Left lobe of liver (tissue), 2 donors: ENCODE measurements around the gene RPL13A. TPM values are rescaled to one million over a fixed set of nuclear protein-coding genes. Genes with fewer than 3 reads are reported as not detected.
"Not testable (repeated sequence)": the region's sequence is repeated elsewhere in the genome, so short reads cannot be mapped to it uniquely, and the experiment has no call there.

Experiments used
- ATAC-seq: fragments of 200-7000 bp; cut with Tn5 transposase; one replicate; pipeline ENCODE4 v1.9.1; 2020; ENCODE audit warnings: mild to moderate bottlenecking, moderate library complexity
- DNase-seq: peaks from one replicate; pipeline ENCODE4 v3.0.0-alpha.2; 2020; ENCODE audit warnings: low spot score
- total RNA-seq: library from RNA; stranded (reverse); gene quantifications from one replicate; pipeline ENCODE4 v1.2.1, GENCODE V29; 2021
- donor health status: DM: no; HTN: no; CAD: no; lungs with moderate emphysema.
- donor health status: DM: no; HTN: yes; CAD: no.

The RPL13A gene
- total RNA-seq, 1 donor from 2014 or later = 972 TPM

- ATAC-seq (no peak), DNase-seq (no peak)
Measured at GRCh38 chr19:49455773-49456172, 31.6 kb upstream of the RPL13A start.

- ATAC-seq = no peak
- DNase-seq = no peak
Measured at GRCh38 chr19:49456326-49456725, 31.1 kb upstream of the RPL13A start.

- DNase-seq = no peak
- ATAC-seq = no peak
Measured at GRCh38 chr19:49458567-49458903, 28.9 kb upstream of the RPL13A start.

GRCh38 chr19:49459388-49459787 lies 28.0 kb upstream of the RPL13A start:
- DNase-seq = no peak
- ATAC-seq = no peak

GRCh38 chr19:49461130-49461529 lies 26.3 kb upstream of the RPL13A start:
- DNase-seq, ATAC-seq: not testable (repeated sequence)

GRCh38 chr19:49461656-49462055 lies 25.8 kb upstream of the RPL13A start:
- DNase-seq (no peak), ATAC-seq (no peak)

GRCh38 chr19:49462492-49462891 lies 24.9 kb upstream of the RPL13A start:
- ATAC-seq (no peak), DNase-seq (no peak)

- no peak for DNase-seq
Measured at GRCh38 chr19:49463960-49464740, 23.3 kb upstream of the RPL13A start.

GRCh38 chr19:49465371-49465770 lies 22.0 kb upstream of the RPL13A start:
- ATAC-seq = no peak
- DNase-seq = no peak

More at GRCh38 chr19:49463960-49464740, 23.3 kb upstream of the RPL13A start:
- no peak for ATAC-seq

- DNase-seq = no peak
- no peak for ATAC-seq
Measured at GRCh38 chr19:49468199-49468598, 19.2 kb upstream of the RPL13A start.

GRCh38 chr19:49468746-49469447 lies 18.5 kb upstream of the RPL13A start:
- ATAC-seq (no peak), DNase-seq (no peak)

GRCh38 chr19:49469828-49470614 lies 17.4 kb upstream of the RPL13A start:
- DNase-seq (no peak), ATAC-seq (no peak)

- DNase-seq (no peak), ATAC-seq (no peak)
Measured at GRCh38 chr19:49470615-49470978, 16.8 kb upstream of the RPL13A start.

GRCh38 chr19:49472936-49473335 lies 14.5 kb upstream of the RPL13A start:
- ATAC-seq (no peak), DNase-seq (no peak)

- not testable (repeated sequence) for DNase-seq, ATAC-seq
Measured at GRCh38 chr19:49473501-49473867, 13.9 kb upstream of the RPL13A start.

GRCh38 chr19:49473868-49474541 lies 13.4 kb upstream of the RPL13A start, which contains the start of gene FLT3LG:
Gene FLT3LG (plus strand): TSS chr19:49474215. CDS start chr19:49474640, 425 bp downstream.
- ATAC-seq (peak; percentile 92), DNase-seq (peak; percentile 75)

GRCh38 chr19:49474542-49474924 lies 12.9 kb upstream of the RPL13A start:
- ATAC-seq (no peak), DNase-seq (no peak)

GRCh38 chr19:49475191-49475917 lies 12.1 kb upstream of the RPL13A start:
- no peak for DNase-seq
- ATAC-seq = no peak

GRCh38 chr19:49475995-49476880 lies 11.2 kb upstream of the RPL13A start:
- DNase-seq (no peak), ATAC-seq (no peak)
